GM13977 (cell line): ENCODE results near the gene DHFR2.

ENCODE experiments used
- DNase-seq: peaks from one replicate; pipeline ENCODE4 v3.0.0; 2012; ENCODE audit warnings: low spot score
- in situ Hi-C: fragments of 300-500 bp; cut with MboI; formaldehyde crosslinking; loops from one replicate; pipeline ENCODE4 v1.12.0; 2022; ENCODE audit warnings: low sequenced_read_pairs, low pct_unique_long_range_greater_than_20kb, mixed read lengths, inconsistent platforms; ENCODE audit not compliant: unreplicated experiment
- TF ChIP-seq, protein P1 (sequence below): IDR thresholded peaks from 2 replicates; pipeline ENCODE4 v1.5.1; 2012; ENCODE audit warnings: mild to moderate bottlenecking, control low read depth; ENCODE audit not compliant: insufficient read depth; ENCODE audit errors: extremely low read depth, missing control alignments

DHFR2 gene

DNA sequence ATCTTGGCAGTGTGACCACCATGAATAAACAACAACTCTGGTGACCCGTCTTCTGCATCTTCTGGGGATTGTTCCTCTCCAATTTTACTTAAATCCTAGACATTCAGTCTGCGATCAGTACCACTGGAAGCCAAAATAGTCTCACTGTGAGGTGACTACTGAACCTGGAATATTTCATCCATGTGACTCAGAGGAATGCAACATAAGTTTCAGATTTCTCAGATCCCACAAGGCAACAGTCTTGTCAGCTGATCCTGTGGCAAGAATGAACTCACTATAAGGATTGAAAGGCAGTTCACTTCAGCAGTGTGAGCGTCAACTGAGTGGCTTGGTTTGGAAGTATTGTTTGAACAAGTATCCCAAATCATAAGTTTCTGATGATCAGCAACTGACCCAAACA, 13.3 kb upstream of the DHFR2 start:
- TF ChIP-seq, protein P1, sequence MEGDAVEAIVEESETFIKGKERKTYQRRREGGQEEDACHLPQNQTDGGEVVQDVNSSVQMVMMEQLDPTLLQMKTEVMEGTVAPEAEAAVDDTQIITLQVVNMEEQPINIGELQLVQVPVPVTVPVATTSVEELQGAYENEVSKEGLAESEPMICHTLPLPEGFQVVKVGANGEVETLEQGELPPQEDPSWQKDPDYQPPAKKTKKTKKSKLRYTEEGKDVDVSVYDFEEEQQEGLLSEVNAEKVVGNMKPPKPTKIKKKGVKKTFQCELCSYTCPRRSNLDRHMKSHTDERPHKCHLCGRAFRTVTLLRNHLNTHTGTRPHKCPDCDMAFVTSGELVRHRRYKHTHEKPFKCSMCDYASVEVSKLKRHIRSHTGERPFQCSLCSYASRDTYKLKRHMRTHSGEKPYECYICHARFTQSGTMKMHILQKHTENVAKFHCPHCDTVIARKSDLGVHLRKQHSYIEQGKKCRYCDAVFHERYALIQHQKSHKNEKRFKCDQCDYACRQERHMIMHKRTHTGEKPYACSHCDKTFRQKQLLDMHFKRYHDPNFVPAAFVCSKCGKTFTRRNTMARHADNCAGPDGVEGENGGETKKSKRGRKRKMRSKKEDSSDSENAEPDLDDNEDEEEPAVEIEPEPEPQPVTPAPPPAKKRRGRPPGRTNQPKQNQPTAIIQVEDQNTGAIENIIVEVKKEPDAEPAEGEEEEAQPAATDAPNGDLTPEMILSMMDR, result no peak
- DNase-seq, result no peak
- in situ Hi-C loops, result no loop called here

DNA sequence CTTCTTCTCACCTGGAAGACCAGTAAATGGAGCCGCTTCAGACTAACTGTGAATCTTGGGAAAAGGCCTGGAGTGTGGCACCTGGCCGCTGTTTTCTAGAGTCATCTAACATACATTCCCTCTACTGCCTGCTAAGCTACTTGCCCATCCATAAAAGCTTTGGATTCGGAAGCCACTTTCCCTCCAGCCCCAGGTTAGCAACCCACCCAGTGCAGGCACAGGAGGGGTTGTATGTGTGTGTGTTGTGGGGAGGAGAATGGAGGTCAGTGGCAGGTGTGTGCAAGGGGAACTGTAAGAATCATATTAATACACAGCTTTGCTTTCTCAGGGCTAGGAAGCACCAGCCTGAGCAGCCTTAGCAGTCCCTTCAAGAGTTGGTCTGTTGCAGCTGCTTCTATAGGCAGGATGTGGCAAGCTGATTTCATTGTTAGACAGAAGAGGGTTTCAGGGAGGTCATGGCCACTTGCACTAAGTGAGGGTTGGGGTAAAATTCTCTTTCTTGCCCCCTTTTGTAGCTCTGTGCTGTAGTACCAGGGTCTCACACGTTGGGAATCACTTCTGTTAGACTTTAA, 9.1 kb upstream of the DHFR2 start:
- DNase-seq, result peak; percentile 23
- in situ Hi-C loops, result no loop called here
- TF ChIP-seq, protein P1, result no peak

DNA sequence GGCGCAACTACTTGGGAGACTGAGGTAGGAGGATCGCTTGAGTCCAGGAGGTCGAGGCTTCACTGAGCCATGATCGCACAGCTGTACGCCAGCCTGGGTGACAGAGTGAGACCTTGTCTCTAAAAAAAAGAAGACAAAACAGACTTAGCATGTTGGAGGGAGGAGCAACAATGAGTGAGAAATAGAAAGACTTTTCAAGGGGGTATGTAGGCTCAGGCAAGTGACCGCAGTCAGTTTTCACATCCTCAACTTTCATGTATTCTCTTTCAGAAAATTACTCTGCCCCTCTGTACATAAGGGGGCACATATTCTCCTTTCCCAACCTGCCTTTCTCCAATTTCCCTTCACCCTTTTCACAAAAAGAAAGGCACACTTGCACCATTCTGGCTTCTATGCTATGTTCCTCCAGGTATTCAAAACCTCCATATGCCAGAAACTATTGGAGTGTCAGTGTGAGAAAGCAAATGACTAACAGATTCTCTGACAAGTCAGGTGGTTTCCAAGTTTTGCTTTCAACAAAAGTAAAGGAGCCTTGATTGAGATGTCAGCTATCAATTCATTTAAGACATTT, 7.7 kb upstream of the DHFR2 start:
- peak; percentile 15 for DNase-seq
- TF ChIP-seq, protein P1, result no peak
- in situ Hi-C loops, result no loop called here

DNA sequence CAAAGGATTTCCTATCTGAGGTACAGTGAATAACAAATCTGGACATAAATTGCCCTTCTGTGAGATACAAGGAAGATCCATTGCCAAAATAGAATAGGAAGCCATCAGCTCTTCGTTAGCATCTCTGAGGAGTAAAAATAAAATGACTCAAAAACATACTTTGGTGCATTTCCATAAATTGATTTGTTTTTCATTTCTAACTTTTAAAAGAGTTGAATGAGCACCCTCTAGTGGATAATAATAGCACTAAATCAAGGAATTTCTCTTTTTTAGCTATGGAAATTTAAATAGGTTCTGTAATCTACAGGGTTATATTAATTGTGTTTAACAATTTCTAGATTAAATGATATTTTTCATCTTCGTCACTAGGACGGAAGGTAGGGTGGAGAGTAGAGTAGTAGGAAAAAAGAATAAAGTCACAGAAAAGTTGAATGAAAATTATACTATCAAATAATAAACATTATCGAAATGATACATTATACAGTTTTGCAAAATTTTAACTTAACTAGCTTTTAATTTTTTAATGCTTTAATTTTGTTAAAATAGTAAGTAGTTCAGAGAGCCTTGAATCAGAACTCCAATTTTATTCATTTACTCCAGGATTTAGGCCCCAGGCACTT, 6.6 kb upstream of the DHFR2 start:
- TF ChIP-seq, protein P1, result peak; percentile 50
- DNase-seq, result no peak
- in situ Hi-C loops, result no loop called here

DNA sequence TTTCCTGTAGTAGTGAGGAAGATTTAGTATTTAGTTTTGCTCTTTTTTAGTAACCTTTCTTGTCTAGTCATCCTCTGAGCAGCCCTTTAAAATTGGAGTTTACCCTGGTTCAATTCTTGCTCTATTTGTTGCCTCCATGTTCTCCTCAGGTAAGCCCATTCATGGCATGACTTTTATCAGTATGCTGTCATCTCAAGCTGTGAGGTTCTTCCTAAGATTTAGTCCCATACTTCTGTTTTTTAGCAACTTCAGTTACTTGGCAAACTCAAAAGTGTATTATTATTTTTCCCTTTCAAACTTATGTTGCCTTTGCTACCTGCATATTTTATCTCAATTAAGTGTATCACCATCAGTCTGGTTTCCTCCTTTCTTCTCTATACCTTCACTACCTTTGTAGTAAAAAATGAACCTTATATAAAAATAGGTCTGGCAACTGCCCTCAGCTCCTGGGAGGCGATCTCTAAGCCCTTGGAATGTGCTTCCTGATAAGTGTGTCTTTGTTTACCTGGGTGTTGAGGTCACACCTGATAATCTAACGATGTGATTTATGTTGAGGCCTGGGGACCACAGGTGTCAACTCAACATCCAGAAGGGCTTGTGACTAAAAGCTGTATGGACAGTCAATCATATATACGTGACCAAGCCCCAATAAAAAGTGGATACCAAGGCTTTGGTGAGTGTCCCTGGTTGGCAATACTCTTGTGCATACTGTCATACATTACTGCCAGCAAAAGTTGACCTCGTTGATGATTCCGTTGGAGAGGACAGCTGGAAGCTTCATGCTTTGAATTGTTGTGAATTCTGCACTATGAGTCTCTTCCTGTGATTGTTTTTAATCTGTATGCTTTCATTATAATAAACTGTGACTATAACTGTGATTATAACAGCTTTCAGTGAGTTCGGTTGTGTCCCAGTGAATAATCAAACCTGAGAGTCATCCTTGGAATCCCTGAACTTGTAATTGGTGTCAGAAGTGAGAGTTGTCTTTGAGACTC, 4.1 kb upstream of the DHFR2 start:
- no peak for DNase-seq
- TF ChIP-seq, protein P1, result no peak
- in situ Hi-C loops, result no loop called here

DNA sequence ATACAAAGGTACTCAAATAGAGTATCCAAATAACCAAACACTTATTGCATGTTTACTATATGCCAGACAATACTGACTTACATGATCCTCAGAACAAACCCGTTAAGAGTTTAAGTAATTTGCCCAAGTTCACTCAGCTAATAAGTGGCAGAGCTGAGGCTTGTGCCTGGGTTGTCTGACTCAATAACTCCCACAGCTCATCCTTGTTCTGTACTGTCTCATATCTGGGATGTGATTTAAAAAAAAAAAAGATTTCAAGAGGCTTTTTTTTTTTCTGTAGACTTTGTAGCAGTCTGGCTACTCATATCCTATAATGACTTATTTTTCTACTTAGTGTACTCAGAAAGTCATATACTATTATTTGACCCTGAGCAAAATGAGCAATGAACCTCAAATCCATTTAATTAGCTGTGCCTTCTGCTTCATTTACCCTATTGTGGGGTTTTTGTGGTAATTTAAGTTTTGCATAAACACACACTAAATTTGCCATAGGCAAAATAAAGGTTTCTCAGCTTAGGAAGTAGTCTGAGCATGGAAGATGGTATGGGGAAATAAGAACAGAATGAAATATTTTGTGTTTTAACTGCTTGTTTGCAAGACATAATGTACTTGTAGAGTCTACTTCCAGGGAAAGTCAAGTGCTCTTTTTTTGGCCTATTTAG, 3.2 kb upstream of the DHFR2 start:
- TF ChIP-seq, protein P1, result no peak
- in situ Hi-C loops, result no loop called here

More for the DNA sequence above, 3.2 kb upstream of the DHFR2 start:
- DNase-seq, result no peak
